T-helper 1 cell treated with Interleukin-12 subunit alpha and Interleukin-12 subunit beta and Interleukin-4 antibody, amounts not matched to agents 30 μg/mL and 1 μg/mL, for 36 hours (primary cell): ENCODE measurements around the gene SLC12A7.

Experiments
- H3K27ac Mint-ChIP-seq: one replicate; pipeline ENCODE4 v1.8.0; 2021; ENCODE audit warnings: mild to moderate bottlenecking, mixed read lengths
- H3K27me3 Mint-ChIP-seq: one replicate; pipeline ENCODE4 v1.8.0; 2021; ENCODE audit warnings: low read depth, mixed read lengths
- H3K36me3 Mint-ChIP-seq: one replicate; pipeline ENCODE4 v1.8.0; 2021; ENCODE audit warnings: low read depth, mixed read lengths
- H3K4me1 Mint-ChIP-seq: one replicate; pipeline ENCODE4 v1.8.0; 2021; ENCODE audit warnings: low read depth, mixed read lengths
- H3K4me3 Mint-ChIP-seq: one replicate; pipeline ENCODE4 v1.8.0; 2021; ENCODE audit warnings: mild to moderate bottlenecking, moderate library complexity, mixed read lengths
- H3K9me3 Mint-ChIP-seq: one replicate; pipeline ENCODE4 v1.8.0; 2021; ENCODE audit warnings: mixed read lengths

The SLC12A7 gene

DNA sequence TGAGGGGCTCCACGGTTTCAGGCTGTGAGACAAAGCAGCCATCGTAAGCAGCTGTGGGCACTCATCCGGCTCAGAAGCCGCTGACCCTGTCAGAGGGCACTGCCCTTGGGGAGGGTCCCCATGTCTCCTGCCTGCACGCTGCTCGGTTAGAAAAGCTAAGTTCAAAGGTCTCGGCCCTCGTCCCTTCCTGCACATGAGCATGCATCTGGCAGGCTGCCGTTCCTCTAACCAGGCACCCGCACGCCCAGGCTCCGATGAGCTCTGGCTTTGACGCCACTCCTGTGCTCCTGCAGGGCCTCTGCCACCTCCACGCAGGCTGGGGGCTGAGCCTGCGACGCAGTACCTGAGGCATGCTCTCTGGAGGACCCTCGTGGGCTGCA lies 52.0 kb downstream of the SLC12A7 start:
- Mint-ChIP-seq H3K4me3 (no peak overlapping the region), H3K4me1 (no peaks in the 10 kb centered on the region), H3K27ac (no peak overlapping the region), H3K27me3 (no peaks in the 10 kb centered on the region), H3K9me3 (no peaks in the 10 kb centered on the region), H3K36me3 (no peaks in the 10 kb centered on the region)

GRCh38 chr5:1058988-1059883 lies 52.6 kb downstream of the SLC12A7 start:
- Mint-ChIP-seq H3K4me1 (no peaks in the 10 kb centered on the region), H3K27me3 (no peaks in the 10 kb centered on the region), H3K9me3 (no peaks in the 10 kb centered on the region), H3K27ac (no peak overlapping the region), H3K36me3 (no peaks in the 10 kb centered on the region), H3K4me3 (no peak overlapping the region)

GRCh38 chr5:1058083-1058945 lies 53.5 kb downstream of the SLC12A7 start:
- H3K4me3 Mint-ChIP-seq = no peak overlapping the region
- no peak overlapping the region for H3K27ac Mint-ChIP-seq
- H3K9me3 Mint-ChIP-seq = no peaks in the 10 kb centered on the region
- no peaks in the 10 kb centered on the region for H3K27me3 Mint-ChIP-seq
- no peaks in the 10 kb centered on the region for H3K36me3 Mint-ChIP-seq
- H3K4me1 Mint-ChIP-seq = no peaks in the 10 kb centered on the region

DNA sequence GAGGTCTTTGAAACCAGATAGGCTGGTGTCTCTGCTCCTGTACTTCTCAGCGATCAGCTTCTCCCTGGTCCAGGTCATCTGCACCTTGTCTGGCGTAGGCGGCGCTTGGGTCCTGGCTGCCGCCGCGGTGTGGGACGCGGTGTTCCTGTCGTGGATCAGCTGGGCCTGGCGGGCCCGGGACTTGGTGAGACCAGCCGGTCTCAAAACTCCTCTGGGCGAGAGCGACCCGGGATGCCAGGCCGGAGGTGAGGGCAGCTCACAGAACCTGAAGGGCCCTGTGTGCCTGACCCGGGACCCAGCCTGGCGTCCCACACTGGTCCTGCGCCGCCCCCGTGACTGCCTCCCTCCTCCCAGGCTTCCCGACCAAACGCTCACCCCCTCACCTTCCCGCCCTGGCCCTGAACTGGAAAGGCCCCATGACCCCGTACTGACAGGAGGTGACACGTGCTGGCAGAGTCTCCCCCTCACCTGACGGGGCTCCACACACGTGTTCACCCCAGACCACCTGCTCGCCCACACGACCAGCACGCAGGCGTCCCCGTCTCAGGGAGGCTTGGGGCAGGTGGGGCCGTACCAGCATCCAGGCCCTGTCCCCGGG lies 54.3 kb downstream of the SLC12A7 start:
- no peak overlapping the region for H3K27ac Mint-ChIP-seq

DNA sequence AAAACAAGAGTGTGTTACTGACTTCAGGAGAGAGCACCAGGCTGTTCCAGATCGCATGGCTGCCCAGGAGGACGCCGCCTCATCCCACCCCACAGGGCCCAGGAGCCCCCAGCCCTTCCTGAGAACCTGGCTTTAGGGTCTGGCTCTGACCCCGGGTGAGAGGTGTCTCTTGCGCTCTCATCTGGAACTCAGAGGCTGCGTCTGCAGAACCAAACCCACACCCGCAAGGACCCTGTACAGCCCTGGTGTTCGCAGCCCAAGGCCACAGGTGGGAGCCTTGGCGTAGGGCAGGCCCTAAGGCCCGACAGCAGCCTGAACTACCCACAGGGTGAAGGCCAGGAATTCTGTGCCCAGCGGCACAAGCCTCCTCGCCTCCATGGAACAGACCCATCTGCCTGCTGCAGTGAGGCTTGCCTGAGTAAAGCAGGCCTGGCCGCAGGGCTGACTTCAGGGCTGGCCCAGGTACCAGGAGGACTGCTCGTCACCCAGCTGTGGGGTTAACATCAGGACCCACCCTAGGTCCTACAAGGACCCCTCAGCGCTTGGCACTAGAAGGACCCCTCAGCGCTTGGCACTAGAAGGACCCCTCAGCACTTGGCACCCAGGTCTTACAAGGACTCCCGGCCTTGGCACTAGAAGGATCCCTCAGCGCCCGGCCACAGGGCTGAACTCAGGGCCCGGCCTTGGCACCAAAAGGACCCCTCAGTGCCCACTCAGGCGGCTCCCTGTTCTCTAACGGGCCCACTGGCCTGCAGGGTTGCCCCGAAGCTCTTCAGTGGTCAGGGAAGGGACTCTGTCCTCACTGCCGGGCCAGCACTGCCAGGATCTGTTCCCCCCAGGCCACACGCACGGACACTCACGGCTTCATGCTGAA lies 55.0 kb downstream of the SLC12A7 start:
- Mint-ChIP-seq H3K4me3 (no peak overlapping the region), H3K9me3 (no peaks in the 10 kb centered on the region), H3K27me3 (no peaks in the 10 kb centered on the region), H3K27ac (no peak overlapping the region), H3K4me1 (no peaks in the 10 kb centered on the region), H3K36me3 (peaks cover 3% of the 10 kb centered on the region)

More for the DNA sequence above, 54.3 kb downstream of the SLC12A7 start:
- Mint-ChIP-seq H3K27me3 (no peaks in the 10 kb centered on the region), H3K9me3 (no peaks in the 10 kb centered on the region), H3K36me3 (no peaks in the 10 kb centered on the region), H3K4me1 (no peaks in the 10 kb centered on the region), H3K4me3 (no peak overlapping the region)

DNA sequence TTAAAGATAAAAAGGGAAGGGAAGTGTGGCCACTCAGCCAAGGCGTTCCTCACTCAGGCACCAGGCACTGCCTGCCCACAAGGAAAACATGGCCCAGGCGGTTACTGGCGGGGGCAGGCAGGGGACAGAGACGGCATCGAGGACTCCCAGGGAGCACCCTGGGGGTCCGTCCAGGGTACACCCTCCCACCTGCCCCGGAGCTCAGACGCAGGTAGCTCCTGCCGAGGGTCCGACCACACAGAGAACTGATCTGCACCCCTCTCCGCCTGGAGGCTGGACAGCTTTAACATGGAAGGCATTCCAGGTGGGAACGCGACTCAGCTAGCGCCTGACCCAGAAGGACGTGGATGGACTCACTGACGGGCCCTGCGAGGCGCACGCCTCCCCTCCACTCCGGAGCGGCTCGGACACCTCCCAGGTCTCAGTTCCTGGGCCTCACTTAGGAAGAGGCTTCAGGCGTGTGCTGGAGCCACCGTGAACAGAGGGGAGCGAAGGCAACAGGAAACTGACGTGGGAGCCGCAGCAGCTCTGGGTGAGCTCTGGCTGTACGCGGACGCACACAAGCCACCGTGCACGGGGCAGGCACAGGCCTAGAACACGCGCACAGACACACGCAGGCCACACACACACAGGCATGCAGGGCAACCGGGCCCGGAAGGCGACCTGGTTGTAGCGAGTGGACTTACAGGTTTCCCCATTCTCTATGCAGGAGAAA lies 55.8 kb downstream of the SLC12A7 start:
- no peaks in the 10 kb centered on the region for H3K27me3 Mint-ChIP-seq
- no peak overlapping the region for H3K4me3 Mint-ChIP-seq
- H3K36me3 Mint-ChIP-seq = peaks cover 3% of the 10 kb centered on the region
- no peaks in the 10 kb centered on the region for H3K9me3 Mint-ChIP-seq
- no peaks in the 10 kb centered on the region for H3K4me1 Mint-ChIP-seq
- no peak overlapping the region for H3K27ac Mint-ChIP-seq

DNA sequence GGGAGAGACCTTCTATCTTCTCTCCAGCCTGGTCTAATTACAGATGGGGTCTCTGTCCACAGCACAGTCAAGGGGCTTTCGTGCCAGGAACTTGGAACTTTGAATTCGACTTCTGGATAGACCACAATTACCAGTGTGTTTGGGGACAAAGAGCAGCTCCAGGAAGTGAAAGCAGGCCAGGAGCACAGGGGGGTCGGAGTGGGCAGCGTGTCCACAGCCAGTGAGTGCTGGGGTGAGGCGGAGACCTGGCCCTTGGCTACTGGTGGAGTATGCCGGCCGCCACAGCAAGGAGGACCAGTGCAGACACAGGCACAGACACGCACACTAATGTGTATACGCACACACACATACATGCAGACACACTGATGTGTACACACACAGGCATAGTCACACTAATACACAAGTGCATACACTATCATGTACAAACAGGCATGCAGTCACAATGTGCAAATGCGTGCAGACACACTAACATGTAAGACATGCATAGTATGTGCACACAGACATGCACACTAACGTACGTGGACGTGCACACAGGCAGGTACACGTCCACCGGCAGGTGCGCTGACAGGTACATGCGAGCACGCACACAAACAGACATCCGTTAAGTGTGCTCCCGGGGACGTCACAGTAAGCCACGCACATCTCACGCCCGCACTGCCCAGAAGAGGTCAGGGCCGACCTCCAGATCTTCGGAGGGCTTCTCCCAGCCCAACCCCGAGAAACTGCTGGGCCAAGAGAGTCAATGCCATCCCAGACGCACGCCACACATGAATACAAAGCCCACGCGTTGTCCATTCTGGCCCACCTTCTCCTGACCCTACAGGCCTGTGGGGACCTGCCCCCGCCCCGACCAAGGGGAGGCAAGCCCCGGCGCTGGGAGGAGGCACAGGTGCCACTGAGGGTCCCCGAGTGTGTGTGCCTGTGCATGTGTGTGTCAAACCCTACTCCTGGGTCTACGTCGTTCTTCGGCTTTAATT lies 56.8 kb downstream of the SLC12A7 start:
- Mint-ChIP-seq H3K4me1 (no peaks in the 10 kb centered on the region), H3K27ac (no peak overlapping the region), H3K4me3 (no peak overlapping the region), H3K36me3 (peaks cover 3% of the 10 kb centered on the region), H3K27me3 (no peaks in the 10 kb centered on the region), H3K9me3 (no peaks in the 10 kb centered on the region)

DNA sequence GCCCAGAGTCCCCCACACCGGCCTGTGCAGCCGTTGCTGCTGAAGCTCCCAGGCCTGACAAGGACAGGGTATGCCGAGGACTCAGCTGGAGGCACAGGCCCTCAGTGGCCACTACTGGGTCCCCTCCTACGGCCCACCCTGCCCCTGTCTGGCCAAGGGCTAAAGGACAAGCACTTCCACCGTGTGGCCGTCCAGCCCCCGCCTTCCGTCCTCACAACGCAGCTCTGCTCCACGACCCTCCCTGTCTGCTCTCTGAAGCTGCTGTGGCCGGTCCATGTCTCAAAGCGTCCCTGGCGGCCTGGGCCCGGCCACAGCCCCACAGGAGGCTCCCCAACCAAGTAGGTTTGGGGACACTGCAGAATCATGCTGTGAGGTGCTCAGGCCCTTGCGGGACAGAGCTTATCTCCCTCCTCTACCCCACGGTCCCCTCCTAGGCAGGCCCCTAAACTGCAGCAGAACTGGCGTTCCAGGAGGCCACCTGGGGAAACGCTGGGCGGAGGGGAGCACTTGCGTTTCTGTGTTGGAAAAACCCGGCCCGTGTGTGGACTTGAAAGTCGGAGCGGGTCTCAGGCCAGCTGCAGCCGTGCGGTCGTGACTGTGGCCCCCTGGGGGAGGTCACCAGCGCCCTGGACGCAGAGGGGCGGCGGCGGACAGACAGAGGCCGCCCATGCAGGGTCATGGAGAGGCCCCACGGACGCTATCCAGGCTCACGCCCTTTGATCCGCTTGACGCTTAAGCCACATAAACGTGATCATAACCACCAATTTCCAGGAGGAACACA lies 57.7 kb downstream of the SLC12A7 start:
- Mint-ChIP-seq H3K27ac (no peak overlapping the region), H3K9me3 (no peaks in the 10 kb centered on the region), H3K27me3 (no peaks in the 10 kb centered on the region), H3K4me3 (no peak overlapping the region), H3K36me3 (peaks cover 3% of the 10 kb centered on the region), H3K4me1 (no peaks in the 10 kb centered on the region)

DNA sequence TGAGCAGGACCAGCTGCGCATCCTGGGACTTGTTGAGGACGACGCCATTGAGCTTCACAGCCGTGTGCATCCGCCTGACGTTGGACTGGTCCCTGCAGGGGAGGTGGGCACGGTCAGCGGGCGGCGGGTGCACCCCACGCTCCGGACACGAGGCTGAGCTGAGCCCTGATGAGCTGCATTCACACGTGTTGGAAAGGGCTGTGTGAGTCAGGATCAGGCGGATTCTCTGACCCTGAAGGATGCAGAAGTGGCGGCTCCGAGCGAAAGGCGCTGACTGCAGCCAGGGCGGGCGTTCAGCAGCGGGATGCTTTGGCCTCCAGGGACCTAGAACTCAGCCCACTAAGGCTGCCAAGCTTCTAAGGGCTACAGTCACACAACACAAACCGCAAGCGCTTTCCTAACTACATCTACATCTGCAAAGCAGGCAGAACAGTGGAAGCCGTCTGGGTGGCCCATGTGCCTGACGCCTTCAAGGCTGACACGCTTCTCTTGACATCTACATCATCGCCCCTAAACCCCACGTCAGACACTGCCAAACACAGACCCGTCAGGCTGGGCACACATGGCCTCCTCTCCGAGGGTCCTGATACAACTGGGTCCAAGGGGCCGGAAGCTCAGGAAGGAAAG lies 58.4 kb downstream of the SLC12A7 start:
- Mint-ChIP-seq H3K27ac (no peak overlapping the region), H3K4me1 (no peaks in the 10 kb centered on the region), H3K27me3 (no peaks in the 10 kb centered on the region), H3K9me3 (no peaks in the 10 kb centered on the region), H3K36me3 (peaks cover 3% of the 10 kb centered on the region), H3K4me3 (no peak overlapping the region)

DNA sequence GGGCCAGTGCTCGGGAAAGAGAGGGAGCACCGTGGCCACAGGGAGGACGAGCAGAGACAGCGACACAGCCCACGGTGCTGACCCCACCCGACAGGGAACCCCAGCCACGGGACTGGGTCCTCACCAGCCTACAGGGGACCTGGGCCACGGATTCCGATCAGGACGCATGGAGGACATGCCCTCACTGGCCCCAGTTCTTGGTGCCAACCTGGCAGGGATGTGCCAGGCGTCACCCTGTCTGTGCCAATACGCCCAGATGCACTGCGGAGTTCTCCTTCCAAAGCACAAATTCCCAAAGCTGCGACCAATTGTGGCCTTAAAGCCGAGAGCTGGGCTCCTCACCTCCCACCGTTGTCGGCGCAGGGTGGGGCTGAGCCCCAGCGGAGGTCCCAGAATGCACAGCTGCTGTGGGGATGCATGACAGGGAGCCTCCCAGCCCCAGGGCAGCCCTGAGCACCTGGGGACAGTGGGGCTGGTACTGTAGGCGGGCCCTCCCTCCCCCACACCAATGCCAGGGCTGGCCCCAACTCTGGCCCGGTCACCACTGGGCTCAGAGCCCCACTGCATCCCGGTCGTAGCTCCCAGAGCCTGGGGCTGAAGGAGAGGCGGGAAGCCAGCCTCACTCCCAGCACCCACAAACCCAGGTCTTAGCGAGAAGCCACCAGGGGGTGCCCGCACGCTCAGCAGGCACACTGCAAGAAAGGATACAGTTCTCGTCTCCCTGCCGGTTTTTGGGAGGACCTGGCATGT lies 59.0 kb downstream of the SLC12A7 start:
- H3K4me3 Mint-ChIP-seq = no peak overlapping the region
- no peaks in the 10 kb centered on the region for H3K27me3 Mint-ChIP-seq
- H3K27ac Mint-ChIP-seq = no peak overlapping the region
- H3K36me3 Mint-ChIP-seq = peaks cover 8% of the 10 kb centered on the region
- H3K9me3 Mint-ChIP-seq = peaks cover 6% of the 10 kb centered on the region
- H3K4me1 Mint-ChIP-seq = peaks cover 1% of the 10 kb centered on the region

DNA sequence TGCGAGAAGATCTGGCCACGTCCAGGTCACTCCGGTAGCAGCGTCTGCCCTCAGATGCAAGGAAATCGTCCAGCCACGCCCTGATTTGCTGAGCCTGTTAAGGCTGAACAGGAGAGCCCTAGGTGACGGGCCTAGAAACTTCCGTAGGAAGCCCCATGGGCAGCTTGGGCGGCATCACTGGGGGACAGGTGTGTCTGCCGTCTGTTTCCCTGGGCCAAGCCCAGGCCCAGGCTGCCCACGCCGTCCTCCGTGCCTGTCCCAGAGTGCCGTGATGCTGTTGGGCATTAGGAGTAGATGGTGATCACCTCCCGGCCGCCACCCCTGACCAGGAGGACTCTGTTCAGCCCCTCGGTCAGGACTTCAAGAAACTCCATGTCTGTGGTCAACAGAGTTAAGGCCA lies 59.8 kb downstream of the SLC12A7 start:
- Mint-ChIP-seq H3K9me3 (peaks cover 14% of the 10 kb centered on the region), H3K4me3 (no peak overlapping the region), H3K27ac (no peak overlapping the region), H3K36me3 (peaks cover 16% of the 10 kb centered on the region), H3K4me1 (peaks cover 2% of the 10 kb centered on the region), H3K27me3 (no peaks in the 10 kb centered on the region)
